Activated CD4-positive, alpha-beta memory T cell treated with anti-CD3 and anti-CD28 coated beads for 36 hours (primary cell): Measurements from ENCODE around the gene PRRC2B. TPM values are rescaled to one million over a fixed set of nuclear protein-coding genes. Genes with fewer than 3 reads are reported as not detected.
A peak's percentile ranks its signal among the peaks of the same experiment; 100 is the strongest.
"Not testable (repeated sequence)": the region's sequence is repeated elsewhere in the genome, so short reads cannot be mapped to it uniquely, and the experiment has no call there.

Experiments
- CTCF ChIA-PET: fragments of 350-600 bp; sonication (Branson Sonifier 250); formaldehyde crosslinking; loops from one replicate; lab custom pipeline; 2021; ENCODE audit warnings: antibody characterized with exemption, inconsistent platforms; lab: Charles Lee
- POLR2A ChIA-PET: fragments of 350-600 bp; sonication (Branson Sonifier 250); formaldehyde crosslinking; loops from one replicate; lab custom pipeline; 2021; ENCODE audit warnings: antibody characterized with exemption; lab: Charles Lee
- DNase-seq: peaks from one replicate; pipeline ENCODE4 v3.0.0-alpha.2; 2020
- H3K27ac Mint-ChIP-seq: one replicate; pipeline ENCODE4 v1.8.0; 2021; ENCODE audit warnings: mixed read lengths
- H3K27me3 Mint-ChIP-seq: one replicate; pipeline ENCODE4 v1.8.0; 2021; ENCODE audit warnings: mixed read lengths
- H3K36me3 Mint-ChIP-seq: one replicate; pipeline ENCODE4 v1.8.0; 2021; ENCODE audit warnings: mixed read lengths
- H3K4me1 Mint-ChIP-seq: one replicate; pipeline ENCODE4 v1.8.0; 2021; ENCODE audit warnings: low read depth, mixed read lengths
- H3K4me3 Mint-ChIP-seq: one replicate; pipeline ENCODE4 v1.8.0; 2021; ENCODE audit warnings: mild to moderate bottlenecking, mixed read lengths
- H3K9me3 Mint-ChIP-seq: one replicate; pipeline ENCODE4 v1.8.0; 2021; ENCODE audit warnings: mixed read lengths
- intact Hi-C: fragments of 100-400 bp; cut with micrococcal nuclease; formaldehyde crosslinking; loops from one replicate; pipeline ENCODE4 v1.15.1; 2023
- total RNA-seq, 2 experiments: library from RNA; stranded (reverse); gene quantifications; one replicate each; pipeline ENCODE4 v1.2.3, GENCODE V29; 2021

The PRRC2B gene
- total RNA-seq, 2 experiments from 2014 or later = 127 to 135 TPM

- ChIA-PET POLR2A (interaction anchor here (2.3 kb wide), 1 partner anchor 18 kb away, joined by 6 read pairs; no protein-coding TSS in a partner anchor), CTCF (interaction anchor here (0.9 kb wide), 1 partner anchor 12 kb away, joined by 3 read pairs; no protein-coding TSS in a partner anchor)
- no peaks in the 10 kb centered on the region for H3K9me3 Mint-ChIP-seq
- H3K4me3 Mint-ChIP-seq = no peak overlapping the region
- peaks cover 1% of the 10 kb centered on the region for H3K36me3 Mint-ChIP-seq
- H3K27ac Mint-ChIP-seq = no peak overlapping the region
- DNase-seq = no peak
- peaks cover 15% of the 10 kb centered on the region for H3K4me1 Mint-ChIP-seq
- intact Hi-C loops = loop anchor here (5.0 to 10.0 kb wide), 2 partner anchors 264 to 274 kb away; partner anchors contain the start of gene NUP214
- H3K27me3 Mint-ChIP-seq = no peaks in the 10 kb centered on the region
Observed at GRCh38 chr9:131391020-131391419, 2.9 kb upstream of the PRRC2B start.

GRCh38 chr9:131391504-131391903, 2.4 kb upstream of the PRRC2B start:
- no peak for DNase-seq
- Mint-ChIP-seq H3K27me3 (no peaks in the 10 kb centered on the region), H3K4me1 (peaks cover 20% of the 10 kb centered on the region), H3K27ac (no peak overlapping the region), H3K36me3 (peaks cover 1% of the 10 kb centered on the region), H3K4me3 (no peak overlapping the region), H3K9me3 (no peaks in the 10 kb centered on the region)
- intact Hi-C loops = loop anchor here (5.0 to 10.0 kb wide), 2 partner anchors 264 to 273 kb away; partner anchors contain the start of gene NUP214
- ChIA-PET CTCF (no interaction called here), POLR2A (interaction anchor here (2.3 kb wide), 1 partner anchor 18 kb away, joined by 6 read pairs; no protein-coding TSS in a partner anchor)

- intact Hi-C loops = loop anchor here (1.0 to 10.0 kb wide), 8 partner anchors 12 to 958 kb away; partner anchors contain the start of genes NUP214 and SETX
- POLR2A ChIA-PET = interaction anchor here (0.7 kb wide), 2 partner anchors 10 to 20 kb away, joined by 5 to 6 read pairs; no protein-coding TSS in a partner anchor
Observed at GRCh38 chr9:131394464-131395156, 724 bp downstream of the PRRC2B start.

DNA sequence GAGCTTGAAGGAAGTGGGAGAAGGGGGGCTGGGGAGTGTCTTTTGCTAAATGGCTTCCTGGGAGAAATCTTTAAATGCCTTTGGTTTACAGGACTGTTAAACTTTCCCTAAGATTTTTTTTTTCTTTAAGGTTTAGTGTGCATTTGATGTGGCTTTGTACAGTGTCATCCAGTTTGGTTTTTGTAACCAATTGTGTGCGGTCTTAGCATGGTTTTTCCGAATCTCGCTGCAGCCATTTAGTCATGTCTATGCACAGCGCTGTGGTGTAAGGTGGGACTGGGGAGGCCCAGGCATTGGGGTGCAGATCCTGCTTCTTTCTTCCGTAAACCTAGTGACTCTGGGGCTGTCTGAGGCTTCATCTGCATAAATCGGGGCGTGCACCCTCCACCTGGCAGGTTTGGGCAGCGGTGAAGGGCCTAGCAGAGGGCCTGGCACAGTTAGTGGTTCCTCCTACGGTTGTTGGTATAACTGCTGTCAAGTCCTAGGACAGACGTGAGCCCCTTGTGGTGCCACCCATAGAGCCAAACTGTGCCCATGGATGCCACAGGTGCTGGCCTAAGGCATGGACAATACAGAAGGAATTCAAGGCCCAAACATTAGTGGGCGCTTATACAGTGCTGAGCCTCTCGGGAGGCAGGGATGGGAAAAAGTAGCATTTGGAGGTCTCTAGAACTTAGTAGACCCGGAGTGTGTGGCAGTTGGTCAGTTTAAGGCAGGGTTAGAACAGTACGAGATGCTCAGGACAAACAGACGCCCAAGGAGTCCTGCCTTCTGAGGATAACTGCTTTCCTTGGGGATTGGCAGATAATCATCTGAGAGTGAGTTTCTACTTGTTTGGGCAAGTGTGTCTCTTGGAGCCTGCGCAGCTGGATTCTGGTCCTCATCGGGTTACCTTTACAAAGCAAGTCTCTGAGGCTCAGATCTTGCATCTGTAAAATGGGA, 1.5 kb downstream of the PRRC2B start:
- Mint-ChIP-seq H3K4me3 (peak overlapping the region; percentile 89), H3K27ac (peak overlapping the region; percentile 95), H3K9me3 (no peaks in the 10 kb centered on the region), H3K4me1 (peaks cover 51% of the 10 kb centered on the region), H3K36me3 (peaks cover 1% of the 10 kb centered on the region), H3K27me3 (no peaks in the 10 kb centered on the region)
- POLR2A ChIA-PET = interaction anchor here (0.7 to 2.2 kb wide), 4 partner anchors 9 to 27 kb away, joined by 3 to 6 read pairs (median 5); no protein-coding TSS in a partner anchor
- CTCF ChIA-PET = interaction anchor here (1.4 kb wide), 1 partner anchor 22 kb away, joined by 4 read pairs; no protein-coding TSS in a partner anchor
- DNase-seq = peak; percentile 85
- intact Hi-C loops = loop anchor here (1.0 to 10.0 kb wide), 7 partner anchors 11 to 957 kb away; partner anchors contain the start of gene SETX

More at GRCh38 chr9:131394464-131395156, 724 bp downstream of the PRRC2B start:
- CTCF ChIA-PET = no interaction called here
- no peaks in the 10 kb centered on the region for H3K27me3 Mint-ChIP-seq
- peaks cover 45% of the 10 kb centered on the region for H3K4me1 Mint-ChIP-seq
- H3K9me3 Mint-ChIP-seq = no peaks in the 10 kb centered on the region
- DNase-seq = peak; percentile 62
- peaks cover 1% of the 10 kb centered on the region for H3K36me3 Mint-ChIP-seq
- peak overlapping the region; percentile 95 for H3K27ac Mint-ChIP-seq
- peak overlapping the region; percentile 89 for H3K4me3 Mint-ChIP-seq

DNA sequence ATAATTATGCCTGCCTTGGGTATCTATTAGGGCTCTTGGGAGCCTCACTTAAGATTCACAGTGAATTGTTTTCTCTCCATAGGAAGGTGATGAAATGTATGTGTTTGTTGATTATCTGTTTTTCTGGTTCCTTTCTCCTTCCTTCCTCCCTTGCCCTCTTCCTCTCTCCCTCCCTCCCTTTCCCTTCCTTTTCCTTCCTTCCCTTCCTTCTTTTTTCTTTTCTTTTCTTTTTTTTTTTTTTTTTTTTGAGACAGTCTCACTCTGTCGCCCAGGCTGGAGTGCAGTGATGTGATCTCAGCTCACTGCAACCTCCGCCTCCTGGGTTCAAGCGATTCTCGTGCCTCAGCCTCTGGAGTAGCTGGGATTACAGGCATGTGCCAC, 2.2 kb downstream of the PRRC2B start:
- Mint-ChIP-seq H3K4me1 (peaks cover 58% of the 10 kb centered on the region), H3K4me3 (peak overlapping the region; percentile 89), H3K27ac (peak overlapping the region; percentile 95)
- not testable (repeated sequence) for H3K9me3 Mint-ChIP-seq, H3K36me3 Mint-ChIP-seq, DNase-seq, H3K27me3 Mint-ChIP-seq
- intact Hi-C loops = loop anchor here (5.0 to 10.0 kb wide), 4 partner anchors 124 to 956 kb away; partner anchors contain the start of gene SETX
- CTCF ChIA-PET = interaction anchor here (1.2 to 1.4 kb wide), 3 partner anchors 11 to 46 kb away, joined by 3 to 5 read pairs (median 4); no protein-coding TSS in a partner anchor
- POLR2A ChIA-PET = interaction anchor here (1.3 to 2.2 kb wide), 2 partner anchors 9 to 27 kb away, joined by 3 to 5 read pairs; no protein-coding TSS in a partner anchor

DNA sequence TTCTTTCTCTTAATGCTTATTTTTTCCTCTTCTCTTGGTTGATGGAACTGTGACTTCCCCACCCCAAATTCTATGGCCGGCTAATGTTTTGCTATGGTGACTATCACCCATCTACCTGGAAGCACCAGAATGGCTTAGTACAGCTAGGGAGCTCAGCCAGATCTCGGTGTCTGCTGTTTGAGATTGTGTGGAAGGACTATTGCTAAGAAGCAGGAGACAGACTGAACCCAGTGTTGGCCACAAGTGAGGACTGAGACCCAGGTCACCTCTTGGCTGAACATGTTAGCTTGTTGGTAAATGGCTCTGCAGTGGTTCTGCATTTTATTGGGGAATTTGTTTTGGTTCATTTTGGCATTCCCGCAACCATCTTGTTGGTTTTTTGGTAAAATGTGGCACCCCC, 2.7 kb downstream of the PRRC2B start:
- CTCF ChIA-PET = interaction anchor here (1.0 to 1.4 kb wide), 4 partner anchors 9 to 47 kb away, joined by 3 to 5 read pairs (median 4); no protein-coding TSS in a partner anchor
- Mint-ChIP-seq H3K4me3 (peak overlapping the region; percentile 89), H3K27ac (peak overlapping the region; percentile 29), H3K27me3 (no peaks in the 10 kb centered on the region), H3K9me3 (no peaks in the 10 kb centered on the region), H3K4me1 (peaks cover 61% of the 10 kb centered on the region), H3K36me3 (peaks cover 1% of the 10 kb centered on the region)
- no peak for DNase-seq
- POLR2A ChIA-PET = interaction anchor here (0.7 to 2.2 kb wide), 3 partner anchors 9 to 28 kb away, joined by 3 to 5 read pairs (median 4); no protein-coding TSS in a partner anchor
- intact Hi-C loops = loop anchor here (5.0 to 10.0 kb wide), 4 partner anchors 124 to 956 kb away; partner anchors contain the start of gene SETX

GRCh38 chr9:131397100-131397790, 3.4 kb downstream of the PRRC2B start:
- peaks cover 67% of the 10 kb centered on the region for H3K4me1 Mint-ChIP-seq
- peaks cover 1% of the 10 kb centered on the region for H3K36me3 Mint-ChIP-seq
- intact Hi-C loops = loop anchor here (5.0 to 10.0 kb wide), 4 partner anchors 125 to 955 kb away; partner anchors contain the start of gene SETX
- ChIA-PET POLR2A (interaction anchor here (0.7 to 2.2 kb wide), 4 partner anchors 8 to 29 kb away, joined by 3 to 5 read pairs (median 4); no protein-coding TSS in a partner anchor), CTCF (interaction anchor here (1.0 to 1.8 kb wide), 6 partner anchors 8 to 81 kb away, joined by 3 to 5 read pairs (median 5); no protein-coding TSS in a partner anchor)
- no peaks in the 10 kb centered on the region for H3K27me3 Mint-ChIP-seq
- H3K9me3 Mint-ChIP-seq = no peaks in the 10 kb centered on the region
- DNase-seq = no peak
- peak overlapping the region; percentile 80 for H3K27ac Mint-ChIP-seq
- H3K4me3 Mint-ChIP-seq = peak overlapping the region; percentile 89

DNA sequence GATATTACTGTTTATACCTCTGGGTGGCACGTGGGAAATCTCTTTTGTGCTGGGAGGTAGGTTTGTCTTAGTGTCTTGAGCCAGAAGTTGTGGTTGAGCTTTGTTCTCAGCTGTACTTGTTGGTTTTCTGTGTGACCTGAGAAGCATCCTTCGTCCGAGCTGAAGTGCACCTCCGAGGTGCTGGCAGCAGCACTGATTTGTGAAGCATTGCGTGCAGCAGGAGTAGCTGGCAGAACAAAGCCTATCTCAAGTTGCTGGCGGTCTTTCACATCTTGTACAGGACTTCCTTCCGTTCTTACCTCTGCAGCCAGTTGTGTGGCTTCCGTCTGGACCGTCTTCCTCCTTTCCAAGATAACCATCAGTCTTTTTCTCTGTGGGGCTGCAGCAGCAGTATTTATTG, 4.3 kb downstream of the PRRC2B start:
- peak overlapping the region; percentile 58 for H3K4me3 Mint-ChIP-seq
- intact Hi-C loops = loop anchor here (5.0 to 10.0 kb wide), 4 partner anchors 126 to 954 kb away; partner anchors contain the start of gene SETX
- no peaks in the 10 kb centered on the region for H3K27me3 Mint-ChIP-seq
- H3K36me3 Mint-ChIP-seq = peaks cover 1% of the 10 kb centered on the region
- peak; percentile 69 for DNase-seq
- no peaks in the 10 kb centered on the region for H3K9me3 Mint-ChIP-seq
- CTCF ChIA-PET = interaction anchor here (1.2 to 1.8 kb wide), 4 partner anchors 9 to 80 kb away, joined by 4 to 6 read pairs (median 5); no protein-coding TSS in a partner anchor
- POLR2A ChIA-PET = interaction anchor here (1.2 kb wide), 1 partner anchor 25 kb away, joined by 5 read pairs; no protein-coding TSS in a partner anchor
- peaks cover 73% of the 10 kb centered on the region for H3K4me1 Mint-ChIP-seq
- peak overlapping the region; percentile 80 for H3K27ac Mint-ChIP-seq

GRCh38 chr9:131399972-131400371, 6.1 kb downstream of the PRRC2B start:
- H3K27ac Mint-ChIP-seq = peak overlapping the region; percentile 1
- DNase-seq = no peak
- POLR2A ChIA-PET = no interaction called here
- H3K9me3 Mint-ChIP-seq = no peaks in the 10 kb centered on the region
- intact Hi-C loops = loop anchor here (5.0 to 10.0 kb wide), 4 partner anchors 128 to 952 kb away; partner anchors contain the start of gene SETX
- H3K27me3 Mint-ChIP-seq = no peaks in the 10 kb centered on the region
- H3K4me1 Mint-ChIP-seq = peaks cover 85% of the 10 kb centered on the region
- CTCF ChIA-PET = no interaction called here
- peak overlapping the region; percentile 17 for H3K4me3 Mint-ChIP-seq
- peaks cover 1% of the 10 kb centered on the region for H3K36me3 Mint-ChIP-seq

- intact Hi-C loops = no loop called here
- POLR2A ChIA-PET = no interaction called here
- peaks cover under 1% of the 10 kb centered on the region for H3K36me3 Mint-ChIP-seq
- H3K9me3 Mint-ChIP-seq = no peaks in the 10 kb centered on the region
- no peak overlapping the region for H3K27ac Mint-ChIP-seq
- H3K27me3 Mint-ChIP-seq = no peaks in the 10 kb centered on the region
- peaks cover 86% of the 10 kb centered on the region for H3K4me1 Mint-ChIP-seq
- CTCF ChIA-PET = no interaction called here
- no peak for DNase-seq
- H3K4me3 Mint-ChIP-seq = no peak overlapping the region
Observed at GRCh38 chr9:131400627-131401026, 6.7 kb downstream of the PRRC2B start.
